Naive B cell (primary cell): ENCODE results near the gene DHRS3. TPM values are rescaled to one million over a fixed set of nuclear protein-coding genes. Genes with fewer than 3 reads are reported as not detected.

Source experiments
- ATAC-seq, 2 donors: fragments of 150-1000 bp; cut with Tn5 transposase; 2 replicates each; pipeline ENCODE4 v1.10.0; 2021; ENCODE audit warnings: low read depth in 2 of 2, mild to moderate bottlenecking in 2 of 2, moderate library complexity in 2 of 2
- DNase-seq: peaks from one replicate; pipeline ENCODE4 v3.0.0; 2022
- H3K27ac Mint-ChIP-seq, 6 donors: one replicate each; pipeline ENCODE4 v1.8.0; 2020 to 2022; ENCODE audit warnings: mild to moderate bottlenecking in 6 of 6, mixed read lengths in 6 of 6, moderate library complexity in 5 of 6, inconsistent platforms in 2 of 6
- H3K27me3 Mint-ChIP-seq, 3 donors: one replicate each; pipeline ENCODE4 v1.8.0; 2021 to 2022; ENCODE audit warnings: mixed read lengths in 3 of 3, mild to moderate bottlenecking in 1 of 3
- H3K36me3 Mint-ChIP-seq, 2 donors: one replicate each; pipeline ENCODE4 v1.8.0; 2020 to 2022; ENCODE audit warnings: mixed read lengths in 2 of 2, inconsistent platforms in 1 of 2, mild to moderate bottlenecking in 1 of 2
- H3K4me1 Mint-ChIP-seq, 3 donors: one replicate each; pipeline ENCODE4 v1.8.0; 2020 to 2022; ENCODE audit warnings: mixed read lengths in 3 of 3, inconsistent platforms in 1 of 3, mild to moderate bottlenecking in 1 of 3, moderate library complexity in 1 of 3
- H3K4me3 Mint-ChIP-seq, 8 donors: one replicate each; pipeline ENCODE4 v1.8.0; 2020 to 2022; ENCODE audit warnings: mild to moderate bottlenecking in 8 of 8, mixed read lengths in 8 of 8, moderate library complexity in 8 of 8, inconsistent platforms in 2 of 8
- H3K9me3 Mint-ChIP-seq, 7 donors: one replicate each; pipeline ENCODE4 v1.8.0; 2020 to 2022; ENCODE audit warnings: mixed read lengths in 7 of 7, mild to moderate bottlenecking in 5 of 7, inconsistent platforms in 2 of 7, moderate library complexity in 1 of 7
- polyA plus RNA-seq, 6 donors: library from polyadenylated mRNA; unstranded; fragments of 300-500 nt; fragmentation: Illumina TruSeq; gene quantifications; one replicate each; pipeline ENCODE4 v1.2.3, GENCODE V29; 2021; ENCODE audit warnings: low read depth in 6 of 6

DHRS3 gene
- polyA plus RNA-seq, 6 donors from 2014 or later: 0.21 to 1.9 (median 0.47) TPM; not detected in 1

- no peak for ATAC-seq
- H3K27me3 Mint-ChIP-seq: peaks cover 4 to 37% (median 34%) of the 10 kb centered on the region in 3 donors
- no peak for DNase-seq
- H3K27ac Mint-ChIP-seq: no peak overlapping the region
- no peaks in the 10 kb centered on the region for H3K9me3 Mint-ChIP-seq
- H3K36me3 Mint-ChIP-seq: no peaks in the 10 kb centered on the region
- H3K4me3 Mint-ChIP-seq: peak overlapping the region; percentile 29 to 89 (median 74)
- peaks cover 17 to 27% (median 27%) of the 10 kb centered on the region in 3 donors for H3K4me1 Mint-ChIP-seq
Observed at GRCh38 chr1:12596007-12596821, 21.8 kb downstream of the DHRS3 start.

GRCh38 chr1:12595757-12596006 is 22.3 kb downstream of the DHRS3 start:
- H3K36me3 Mint-ChIP-seq: no peaks in the 10 kb centered on the region
- H3K9me3 Mint-ChIP-seq: no peaks in the 10 kb centered on the region
- peaks cover 4 to 37% (median 34%) of the 10 kb centered on the region in 3 donors for H3K27me3 Mint-ChIP-seq
- H3K27ac Mint-ChIP-seq: peak overlapping the region in 1 of 6 donors; percentile 54
- DNase-seq: no peak
- H3K4me3 Mint-ChIP-seq: peak overlapping the region; percentile 32 to 89 (median 81)
- peak; percentile 34 to 35 for ATAC-seq
- H3K4me1 Mint-ChIP-seq: peaks cover 17 to 27% (median 27%) of the 10 kb centered on the region in 3 donors

GRCh38 chr1:12594966-12595756 is 22.8 kb downstream of the DHRS3 start:
- Mint-ChIP-seq H3K4me1 (peaks cover 17 to 27% (median 21%) of the 10 kb centered on the region in 3 donors), H3K36me3 (no peaks in the 10 kb centered on the region), H3K4me3 (peak overlapping the region; percentile 82 to 93 (median 88)), H3K9me3 (no peaks in the 10 kb centered on the region), H3K27ac (peak overlapping the region in 5 of 6 donors; percentile 41 to 92 (median 58)), H3K27me3 (peaks cover 4 to 32% (median 30%) of the 10 kb centered on the region in 3 donors)
- ATAC-seq (peak; percentile 68 to 73), DNase-seq (peak; percentile 35)

- H3K4me3 Mint-ChIP-seq: peak overlapping the region; percentile 82 to 93 (median 88)
- peaks cover 17 to 27% (median 20%) of the 10 kb centered on the region in 3 donors for H3K4me1 Mint-ChIP-seq
- ATAC-seq (no peak), DNase-seq (no peak)
- H3K27me3 Mint-ChIP-seq: peaks cover 4 to 30% (median 29%) of the 10 kb centered on the region in 3 donors
- H3K27ac Mint-ChIP-seq: peak overlapping the region in 5 of 6 donors; percentile 54 to 92 (median 82)
- no peaks in the 10 kb centered on the region for H3K9me3 Mint-ChIP-seq
- H3K36me3 Mint-ChIP-seq: no peaks in the 10 kb centered on the region
Observed at GRCh38 chr1:12594490-12594889, 23.5 kb downstream of the DHRS3 start.

GRCh38 chr1:12593621-12594066 is 24.4 kb downstream of the DHRS3 start:
- Mint-ChIP-seq H3K27ac (peak overlapping the region in 1 of 6 donors; percentile 2), H3K36me3 (no peaks in the 10 kb centered on the region), H3K27me3 (peaks cover 4 to 30% (median 29%) of the 10 kb centered on the region in 3 donors), H3K4me3 (peak overlapping the region in 5 of 8 donors; percentile 22 to 87 (median 66)), H3K4me1 (peaks cover 17 to 27% (median 20%) of the 10 kb centered on the region in 3 donors), H3K9me3 (no peaks in the 10 kb centered on the region)
- no peak for ATAC-seq
- no peak for DNase-seq

GRCh38 chr1:12592496-12592895 is 25.5 kb downstream of the DHRS3 start:
- H3K27me3 Mint-ChIP-seq: peaks cover 4 to 35% (median 30%) of the 10 kb centered on the region in 3 donors
- peak overlapping the region in 2 of 8 donors; percentile 70 to 83 for H3K4me3 Mint-ChIP-seq
- ATAC-seq: no peak
- H3K4me1 Mint-ChIP-seq: peaks cover 16 to 22% (median 17%) of the 10 kb centered on the region in 3 donors
- no peak for DNase-seq
- peaks cover 0 to 1% (median 0%) of the 10 kb centered on the region in 7 donors for H3K9me3 Mint-ChIP-seq
- peak overlapping the region in 3 of 6 donors; percentile 52 to 81 (median 54) for H3K27ac Mint-ChIP-seq
- no peaks in the 10 kb centered on the region for H3K36me3 Mint-ChIP-seq

- peaks cover 11 to 15% (median 13%) of the 10 kb centered on the region in 3 donors for H3K4me1 Mint-ChIP-seq
- no peak overlapping the region for H3K4me3 Mint-ChIP-seq
- H3K27me3 Mint-ChIP-seq: peaks cover 4 to 35% (median 30%) of the 10 kb centered on the region in 3 donors
- no peak overlapping the region for H3K27ac Mint-ChIP-seq
- peaks cover 0 to 1% (median 0%) of the 10 kb centered on the region in 7 donors for H3K9me3 Mint-ChIP-seq
- DNase-seq (no peak), ATAC-seq (no peak)
- H3K36me3 Mint-ChIP-seq: no peaks in the 10 kb centered on the region
Observed at GRCh38 chr1:12591267-12591938, 26.6 kb downstream of the DHRS3 start.

GRCh38 chr1:12588695-12589094 is 29.3 kb downstream of the DHRS3 start:
- H3K4me3 Mint-ChIP-seq: no peak overlapping the region
- peaks cover 4 to 21% (median 19%) of the 10 kb centered on the region in 3 donors for H3K27me3 Mint-ChIP-seq
- no peaks in the 10 kb centered on the region for H3K36me3 Mint-ChIP-seq
- H3K9me3 Mint-ChIP-seq: peaks cover 0 to 1% (median 0%) of the 10 kb centered on the region in 7 donors
- ATAC-seq (no peak), DNase-seq (no peak)
- no peaks in the 10 kb centered on the region for H3K4me1 Mint-ChIP-seq
- no peak overlapping the region for H3K27ac Mint-ChIP-seq

GRCh38 chr1:12587981-12588640 is 29.9 kb downstream of the DHRS3 start:
- no peak overlapping the region for H3K4me3 Mint-ChIP-seq
- H3K36me3 Mint-ChIP-seq: no peaks in the 10 kb centered on the region
- peaks cover 4 to 16% (median 13%) of the 10 kb centered on the region in 3 donors for H3K27me3 Mint-ChIP-seq
- peaks cover 0 to 4% (median 1%) of the 10 kb centered on the region in 7 donors for H3K9me3 Mint-ChIP-seq
- ATAC-seq (no peak), DNase-seq (no peak)
- peak overlapping the region in 1 of 6 donors; percentile 20 for H3K27ac Mint-ChIP-seq
- H3K4me1 Mint-ChIP-seq: no peaks in the 10 kb centered on the region

GRCh38 chr1:12585951-12586942 is 31.8 kb downstream of the DHRS3 start:
- H3K36me3 Mint-ChIP-seq: no peaks in the 10 kb centered on the region

GRCh38 chr1:12585536-12585935 is 32.5 kb downstream of the DHRS3 start:
- DNase-seq (no peak), ATAC-seq (no peak)
- Mint-ChIP-seq H3K9me3 (peaks cover 0 to 9% (median 1%) of the 10 kb centered on the region in 7 donors), H3K36me3 (peaks cover 0 to under 1% of the 10 kb centered on the region in 2 donors), H3K27ac (no peak overlapping the region), H3K27me3 (peaks cover 0 to 6% (median 0%) of the 10 kb centered on the region in 3 donors), H3K4me1 (no peaks in the 10 kb centered on the region), H3K4me3 (no peak overlapping the region)

More at GRCh38 chr1:12585951-12586942, 31.8 kb downstream of the DHRS3 start:
- Mint-ChIP-seq H3K9me3 (peaks cover 0 to 9% (median 1%) of the 10 kb centered on the region in 7 donors), H3K27me3 (peaks cover 0 to 6% (median 0%) of the 10 kb centered on the region in 3 donors), H3K27ac (no peak overlapping the region), H3K4me3 (no peak overlapping the region), H3K4me1 (no peaks in the 10 kb centered on the region)
- ATAC-seq (no peak), DNase-seq (no peak)
